Mesodermal cell (in vitro differentiated cells): Measurements from ENCODE around the gene DDHD1.
"Not testable (repeated sequence)": the region's sequence is repeated elsewhere in the genome, so short reads cannot be mapped to it uniquely, and the experiment has no call there.

Source experiments
- H3K27ac ChIP-seq: 2 replicates; pipeline ENCODE4 v1.7.0; 2013; ENCODE audit warnings: mild to moderate bottlenecking, low read depth, low read length, moderate library complexity; ENCODE audit not compliant: severe bottlenecking
- H3K36me3 ChIP-seq: 2 replicates; pipeline ENCODE4 v1.7.1; 2013; ENCODE audit warnings: mild to moderate bottlenecking, low read length, moderate library complexity; ENCODE audit not compliant: control insufficient read depth, insufficient read depth
- H3K4me1 ChIP-seq: one replicate; pipeline ENCODE4 v1.7.1; 2013; ENCODE audit warnings: mild to moderate bottlenecking, low read length; ENCODE audit not compliant: insufficient read depth, control insufficient read depth, poor library complexity, severe bottlenecking
- H3K4me3 ChIP-seq: 2 replicates; pipeline ENCODE4 v1.7.0; 2013; ENCODE audit warnings: low read length, control low read depth, mild to moderate bottlenecking; ENCODE audit not compliant: insufficient read depth, poor library complexity, severe bottlenecking; ENCODE audit errors: extremely low read depth
- H3K9me3 ChIP-seq: 2 replicates; pipeline ENCODE4 v1.7.1; 2013; ENCODE audit warnings: mild to moderate bottlenecking, low read length, moderate library complexity; ENCODE audit not compliant: control insufficient read depth
- WGBS, 2 experiments: methylation state at CpG; one replicate each; pipeline ENCODE4 v1.1.5; 2013; ENCODE audit warnings: missing lambda C conversion rate in 2 of 2; ENCODE audit not compliant: insufficient coverage in 2 of 2; 5-methylcytosine and 5-hydroxymethylcytosine counted together

DDHD1 gene

DNA sequence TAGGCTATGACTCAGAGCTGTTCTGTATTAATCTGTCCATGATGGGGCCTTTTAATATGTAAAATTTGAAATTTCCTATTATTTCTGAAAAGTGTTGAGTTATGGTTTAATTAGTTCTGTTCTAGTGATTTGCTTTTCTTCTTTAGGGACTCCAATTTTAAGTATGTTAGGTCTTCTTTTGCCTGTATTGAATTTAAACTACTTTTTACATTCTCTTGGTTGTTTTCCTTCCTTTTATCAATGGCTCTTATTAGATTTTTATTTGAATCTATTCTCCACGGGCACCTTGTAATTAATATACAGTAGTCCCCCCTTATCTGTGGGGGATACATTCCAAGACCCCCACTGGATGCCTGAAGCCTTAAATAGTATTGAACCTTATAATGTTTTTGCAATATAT is 46.4 kb downstream of the DDHD1 start:
- no CpG with 5 or more reads among the region's 1 CpG for WGBS, 2 experiments

DNA sequence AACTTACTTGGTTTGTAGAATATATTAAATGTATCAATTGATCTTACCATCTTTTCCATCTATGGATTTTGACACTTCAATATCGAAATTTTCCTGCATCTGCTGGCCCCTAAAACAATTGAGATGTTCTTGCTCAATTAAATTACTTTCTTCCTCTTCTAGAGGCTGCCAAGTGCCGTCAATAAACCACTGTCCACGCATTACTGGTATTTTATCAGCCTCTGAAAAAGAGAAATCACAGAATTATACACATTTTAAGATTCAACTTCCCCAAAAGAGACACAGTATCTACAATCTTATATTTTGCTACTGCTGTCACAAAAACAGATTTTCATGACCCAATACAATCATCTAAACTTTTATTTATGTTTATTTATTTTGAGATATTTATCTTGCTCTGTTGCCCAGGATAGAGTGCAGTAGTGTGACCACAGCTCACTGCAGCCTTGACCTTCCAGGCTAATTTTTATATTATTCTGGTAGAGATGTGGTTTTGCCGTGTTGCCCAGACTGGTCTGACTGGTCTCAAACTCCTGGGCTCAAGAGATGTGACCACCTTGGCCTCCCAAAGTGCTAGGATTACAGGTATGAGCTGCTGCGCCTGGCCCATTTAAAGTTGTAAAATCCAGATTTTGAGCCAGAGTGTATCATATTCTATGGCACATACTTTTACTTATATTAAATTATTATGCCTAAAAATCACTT is 49.3 kb downstream of the DDHD1 start:
- H3K4me1 ChIP-seq, result no peaks in the 10 kb centered on the region
- H3K9me3 ChIP-seq, result peaks cover 6% of the 10 kb centered on the region
- no peak overlapping the region for H3K27ac ChIP-seq
- no peaks in the 10 kb centered on the region for H3K36me3 ChIP-seq
- H3K4me3 ChIP-seq, result no peak overlapping the region
- 96 to 97% methylated on average over 3 to 4 of the region's 5 CpGs for WGBS, 2 experiments

More for the DNA sequence above, 46.4 kb downstream of the DDHD1 start:
- no peak overlapping the region for H3K27ac ChIP-seq
- peaks cover 6% of the 10 kb centered on the region for H3K9me3 ChIP-seq
- H3K4me1 ChIP-seq, result no peaks in the 10 kb centered on the region
- no peaks in the 10 kb centered on the region for H3K36me3 ChIP-seq
- H3K4me3 ChIP-seq, result no peak overlapping the region

DNA sequence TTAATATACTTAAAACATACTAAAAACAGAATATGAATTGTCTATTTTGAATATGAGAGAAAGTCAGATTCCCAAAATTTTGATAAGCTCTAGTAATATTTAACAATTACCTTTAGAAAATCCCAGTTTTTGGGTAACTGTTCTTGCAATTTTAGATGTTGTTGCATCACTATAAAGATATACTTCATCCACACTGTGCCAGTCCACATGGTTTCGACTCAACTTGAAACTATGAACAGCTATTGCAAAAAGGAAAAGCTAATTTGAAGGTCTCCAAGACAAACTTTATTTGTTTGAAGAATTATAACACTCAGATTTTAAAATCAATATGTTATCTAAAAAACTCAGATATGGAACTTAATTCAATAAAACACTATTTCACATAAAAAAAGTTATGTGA is 59.9 kb downstream of the DDHD1 start:
- Histone ChIP-seq H3K4me3 (no peak overlapping the region), H3K9me3 (no peaks in the 10 kb centered on the region), H3K27ac (no peak overlapping the region), H3K36me3 (peaks cover 13% of the 10 kb centered on the region), H3K4me1 (no peaks in the 10 kb centered on the region)
- no CpG with 5 or more reads among the region's 1 CpG for WGBS, 2 experiments

DNA sequence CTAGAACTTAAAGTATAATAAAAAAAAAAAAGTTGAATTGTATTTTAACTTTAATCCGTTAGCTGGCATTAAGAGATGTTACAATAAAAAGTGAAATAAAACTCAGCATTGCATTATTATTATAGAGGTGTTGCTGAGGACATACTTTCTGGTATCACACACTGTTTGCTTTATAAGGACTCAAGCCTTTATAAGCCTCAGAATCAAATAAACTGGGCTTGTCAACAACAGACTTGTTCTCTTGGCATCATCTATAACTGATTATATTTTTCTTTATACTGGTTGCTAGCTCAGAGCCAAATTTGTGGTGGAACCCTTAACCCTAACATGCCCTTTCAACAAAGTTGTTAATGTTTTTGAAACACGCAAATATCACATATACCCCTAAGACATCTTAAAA is 62.3 kb downstream of the DDHD1 start:
- no CpG with 5 or more reads among the region's 2 CpGs for WGBS, 2 experiments
- no peak overlapping the region for H3K27ac ChIP-seq
- no peaks in the 10 kb centered on the region for H3K4me1 ChIP-seq
- H3K36me3 ChIP-seq, result peaks cover 13% of the 10 kb centered on the region
- H3K9me3 ChIP-seq, result no peaks in the 10 kb centered on the region
- no peak overlapping the region for H3K4me3 ChIP-seq

DNA sequence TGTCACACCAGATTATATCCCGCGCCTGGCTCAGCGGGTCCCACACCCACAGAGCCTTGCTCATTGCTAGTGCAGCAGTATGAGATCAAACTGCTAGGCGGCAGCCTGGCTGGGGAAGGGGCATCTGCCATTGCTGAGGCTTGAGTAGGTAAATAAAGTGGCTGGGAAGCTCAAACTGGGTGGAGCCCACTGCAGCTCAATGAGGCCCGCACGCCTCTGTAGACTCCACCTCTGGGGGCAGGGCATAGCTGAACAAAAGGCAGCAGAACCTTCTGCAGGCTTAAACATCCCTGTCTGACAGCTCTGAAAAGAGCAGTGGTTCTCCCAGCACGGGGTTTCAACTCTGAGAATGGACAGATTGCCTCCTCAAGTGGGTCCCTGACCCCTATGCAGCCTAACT is 68.2 kb downstream of the DDHD1 start:
- H3K36me3 ChIP-seq, H3K4me1 ChIP-seq, H3K9me3 ChIP-seq, H3K4me3 ChIP-seq, H3K27ac ChIP-seq: not testable (repeated sequence)
- 83 to 89% methylated on average over 7 of the region's 7 CpGs for WGBS, 2 experiments

DNA sequence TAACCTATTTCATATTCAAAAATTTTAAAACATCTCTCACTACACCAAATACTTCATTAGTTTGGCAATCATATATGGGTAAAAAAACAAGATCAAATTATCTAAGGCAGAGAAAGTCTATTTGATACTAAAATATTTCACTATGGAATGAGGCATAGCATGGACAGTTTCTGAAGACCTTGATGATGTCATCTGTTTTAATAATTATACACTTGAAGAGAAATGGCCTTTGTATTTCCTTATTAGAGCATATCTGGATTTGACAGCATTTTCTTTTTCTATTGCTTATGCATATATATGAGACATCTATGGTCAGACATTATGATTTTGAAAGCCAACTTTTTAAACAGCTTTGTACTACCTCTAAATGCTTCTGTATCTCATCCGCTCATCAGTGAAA is 88.6 kb downstream of the DDHD1 start:
- 100% methylated on average over 1 of the region's 1 CpG; no CpG with 5 or more reads in 1 of the 2 experiments for WGBS, 2 experiments
- no peak overlapping the region for H3K27ac ChIP-seq
- H3K4me1 ChIP-seq, result no peaks in the 10 kb centered on the region
- no peaks in the 10 kb centered on the region for H3K9me3 ChIP-seq
- H3K36me3 ChIP-seq, result no peaks in the 10 kb centered on the region
- no peak overlapping the region for H3K4me3 ChIP-seq

DNA sequence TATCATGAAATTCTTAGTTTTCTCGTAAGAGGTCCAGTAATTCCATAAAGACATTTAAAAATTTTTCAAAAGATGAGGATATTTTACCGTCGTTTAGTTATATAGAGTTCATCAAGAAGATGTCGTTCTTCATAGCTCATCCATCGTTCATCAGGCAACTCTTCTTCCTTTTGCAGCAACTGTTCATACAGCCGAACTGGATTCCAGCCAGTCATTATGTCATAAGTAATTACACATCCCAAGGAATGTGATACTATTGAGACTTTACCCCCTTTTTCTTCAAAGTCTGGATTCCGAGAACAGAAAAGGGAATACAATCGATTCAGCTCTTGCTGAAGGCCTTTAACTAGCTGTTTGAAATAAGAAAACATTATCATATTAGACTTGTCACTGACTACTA is 90.3 kb downstream of the DDHD1 start:
- no peak overlapping the region for H3K4me3 ChIP-seq
- H3K27ac ChIP-seq, result no peak overlapping the region
- H3K4me1 ChIP-seq, result no peaks in the 10 kb centered on the region
- 93 to 98% methylated on average over 3 to 5 of the region's 8 CpGs for WGBS, 2 experiments
- H3K36me3 ChIP-seq, result no peaks in the 10 kb centered on the region
- H3K9me3 ChIP-seq, result no peaks in the 10 kb centered on the region

DNA sequence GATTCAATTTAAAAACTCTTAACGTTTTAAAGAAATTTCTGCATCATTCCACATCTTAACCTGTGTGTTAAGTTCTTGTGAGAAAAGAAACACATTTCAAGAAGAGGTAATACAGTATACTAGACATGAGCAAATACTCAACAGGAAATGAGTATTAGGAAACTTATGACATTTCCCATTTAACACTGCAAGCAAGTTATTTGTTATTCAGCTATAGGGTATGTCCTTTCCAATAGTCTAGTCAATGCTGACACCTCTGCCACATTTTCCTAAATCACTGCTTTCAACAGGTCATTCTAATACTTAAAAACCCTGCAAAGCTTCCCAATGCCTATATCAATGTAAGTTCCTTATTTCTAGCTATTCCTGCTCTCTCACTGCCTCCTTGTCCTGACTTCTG is 93.1 kb downstream of the DDHD1 start:
- H3K4me1 ChIP-seq, result no peaks in the 10 kb centered on the region
- no peaks in the 10 kb centered on the region for H3K9me3 ChIP-seq
- no CpG with 5 or more reads among the region's 1 CpG for WGBS, 2 experiments
- no peak overlapping the region for H3K27ac ChIP-seq
- H3K4me3 ChIP-seq, result no peak overlapping the region
- no peaks in the 10 kb centered on the region for H3K36me3 ChIP-seq

DNA sequence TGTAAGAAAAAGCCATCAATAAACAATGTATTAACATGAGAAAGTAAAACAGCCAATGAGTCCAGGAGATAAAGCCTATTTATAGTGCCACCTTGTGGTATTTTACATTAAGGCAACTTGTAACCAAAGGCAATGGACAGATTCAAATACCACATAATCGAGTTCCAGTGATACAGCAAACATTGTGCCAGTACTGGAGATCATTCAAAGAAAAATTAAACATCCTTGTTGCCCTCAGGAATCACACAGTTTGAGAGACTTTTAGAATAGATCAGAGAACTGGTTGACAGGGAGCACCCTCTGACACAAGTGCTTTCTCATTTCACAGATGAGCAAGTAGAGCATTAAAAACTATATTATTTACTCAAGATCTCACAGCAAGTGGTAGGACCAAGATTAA is 98.1 kb downstream of the DDHD1 start:
- H3K9me3 ChIP-seq, result no peaks in the 10 kb centered on the region
- 33 to 50% methylated on average over 1 of the region's 1 CpG for WGBS, 2 experiments

DNA sequence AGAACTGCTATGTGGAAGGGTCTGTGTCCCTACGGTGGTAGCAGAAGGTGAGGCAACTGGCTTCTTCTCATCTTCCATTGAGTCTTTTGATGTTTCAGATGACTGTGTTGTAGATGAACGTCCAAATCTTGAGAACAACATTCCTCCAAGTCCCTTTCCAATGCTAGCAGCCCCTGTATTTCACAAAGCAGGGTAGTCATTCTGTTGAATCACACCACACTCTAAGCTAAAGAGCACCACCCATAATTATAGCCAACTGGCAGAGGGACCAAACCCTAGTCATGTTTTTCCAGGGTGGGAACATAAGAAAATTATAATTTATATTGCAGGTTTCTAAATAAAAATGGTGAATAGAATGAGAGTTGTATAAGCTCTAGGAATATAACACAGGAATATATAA is 98.7 kb downstream of the DDHD1 start:
- WGBS, 2 experiments, result 93% methylated on average over 1 of the region's 2 CpGs; no CpG with 5 or more reads in 1 of the 2 experiments
- Histone ChIP-seq H3K4me1 (no peaks in the 10 kb centered on the region), H3K4me3 (no peak overlapping the region), H3K27ac (no peak overlapping the region), H3K36me3 (no peaks in the 10 kb centered on the region), H3K9me3 (no peaks in the 10 kb centered on the region)

More for the DNA sequence above, 98.1 kb downstream of the DDHD1 start:
- Histone ChIP-seq H3K27ac (no peak overlapping the region), H3K4me1 (no peaks in the 10 kb centered on the region), H3K36me3 (no peaks in the 10 kb centered on the region), H3K4me3 (no peak overlapping the region)

DNA sequence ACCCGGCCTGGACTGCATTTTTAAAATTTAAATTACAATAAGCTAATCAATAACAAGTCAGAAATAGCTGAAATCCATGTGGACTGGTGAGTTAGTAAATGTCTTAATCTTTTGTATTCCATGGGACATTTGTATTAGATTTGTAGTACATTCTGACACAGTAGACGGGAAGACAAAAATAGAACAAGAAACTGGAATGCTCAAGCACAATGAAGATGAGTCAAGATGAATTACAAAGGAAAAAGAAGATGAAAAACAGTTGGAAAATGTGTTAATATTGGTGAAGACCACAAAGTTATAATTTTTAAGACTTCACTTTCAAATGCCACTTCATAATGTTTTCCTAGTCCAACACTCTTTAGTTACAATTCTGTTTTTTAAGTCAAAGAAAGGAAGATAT is 104.5 kb downstream of the DDHD1 start:
- Histone ChIP-seq H3K27ac (no peak overlapping the region), H3K4me3 (no peak overlapping the region), H3K36me3 (peaks cover 5% of the 10 kb centered on the region), H3K9me3 (no peaks in the 10 kb centered on the region), H3K4me1 (peaks cover 13% of the 10 kb centered on the region)
- WGBS, 2 experiments, result 86 to 100% methylated on average over 1 of the region's 2 CpGs
